IMR-90 (cell line): Measurements from ENCODE around the gene DUS4L. TPM values are rescaled to one million over a fixed set of nuclear protein-coding genes. Genes with fewer than 3 reads are reported as not detected.

Experiments
- ATAC-seq: fragments of 200-7000 bp; cut with Tn5 transposase; 2 replicates; pipeline ENCODE4 v1.9.1; 2020; ENCODE audit warnings: low read depth, mild to moderate bottlenecking, moderate library complexity
- BruUV-seq: library from RNA; stranded (reverse); fragments of 400-500 nt; replicated peaks from 2 replicates; lab custom pipeline; 2021; lab: Mats Ljungman, UMichigan
- CTCF ChIA-PET: fragments of 300-600 bp; formaldehyde crosslinking; extraction: SDS; loops from one replicate; lab custom pipeline; 2021; ENCODE audit warnings: antibody characterized with exemption; lab: Yijun Ruan, JAX
- POLR2A ChIA-PET: fragments of 300-600 bp; sonication (Branson Sonifier 250); formaldehyde crosslinking; loops from one replicate; lab custom pipeline; 2022; ENCODE audit warnings: antibody characterized with exemption; ENCODE audit not compliant: unreplicated experiment; lab: Charles Lee
- DNase-seq: peaks from one replicate; pipeline ENCODE4 v3.0.0; 2013
- H2AFZ ChIP-seq: replicated peaks from 2 replicates; pipeline ENCODE3; 2013; ENCODE audit warnings: low read length, mild to moderate bottlenecking; ENCODE audit not compliant: poor library complexity
- H2AK5ac ChIP-seq: 2 replicates; pipeline ENCODE4 v1.6.1; 2013; ENCODE audit warnings: low read depth, low read length, inconsistent platforms
- H2AK9ac ChIP-seq: replicated peaks from 2 replicates; pipeline ENCODE3; 2013; ENCODE audit warnings: mild to moderate bottlenecking, low read depth, low read length, moderate library complexity; ENCODE audit not compliant: poor library complexity
- H2BK120ac ChIP-seq: 2 replicates; pipeline ENCODE4 v1.6.1; 2013; ENCODE audit warnings: low read depth, low read length, inconsistent platforms
- H2BK15ac ChIP-seq: 3 replicates; pipeline ENCODE4 v1.6.1; 2013; ENCODE audit warnings: low read depth, low read length, inconsistent platforms
- H2BK20ac ChIP-seq: 2 replicates; pipeline ENCODE4 v1.6.1; 2013; ENCODE audit warnings: low read depth, mild to moderate bottlenecking, inconsistent platforms, low read length, moderate library complexity
- H2BK5ac ChIP-seq: 2 replicates; pipeline ENCODE4 v1.6.1; 2013; ENCODE audit warnings: mild to moderate bottlenecking, low read depth, low read length, inconsistent platforms; ENCODE audit not compliant: poor library complexity, severe bottlenecking
- H3K14ac ChIP-seq: replicated peaks from 2 replicates; pipeline ENCODE4 v1.6.1; 2013; ENCODE audit warnings: low read depth, low read length, inconsistent platforms
- H3K18ac ChIP-seq: 2 replicates; pipeline ENCODE4 v1.6.1; 2013; ENCODE audit warnings: low read depth, low read length, control low read depth
- H3K23ac ChIP-seq: 2 replicates; pipeline ENCODE4 v1.6.1; 2013; ENCODE audit warnings: low read depth, low read length, inconsistent platforms
- H3K27ac ChIP-seq: 2 replicates; pipeline ENCODE4 v1.5.1; 2013; ENCODE audit warnings: mild to moderate bottlenecking, control low read depth, low read length; ENCODE audit not compliant: insufficient read depth
- H3K27me3 ChIP-seq: 2 replicates; pipeline ENCODE4 v1.6.1; 2013; ENCODE audit warnings: low read length; ENCODE audit not compliant: control insufficient read depth, insufficient read depth
- H3K36me3 ChIP-seq: 2 replicates; pipeline ENCODE4 v1.6.1; 2013; ENCODE audit warnings: low read length, mixed read lengths; ENCODE audit not compliant: control insufficient read depth, insufficient read depth
- H3K4ac ChIP-seq: 2 replicates; pipeline ENCODE4 v1.6.1; 2013; ENCODE audit warnings: low read depth, low read length, inconsistent platforms
- H3K4me1 ChIP-seq: 2 replicates; pipeline ENCODE4 v1.6.1; 2013; ENCODE audit warnings: low read length, mixed read lengths; ENCODE audit not compliant: control insufficient read depth, insufficient read depth
- H3K4me2 ChIP-seq: 2 replicates; pipeline ENCODE4 v1.6.1; 2013; ENCODE audit warnings: low read depth, mild to moderate bottlenecking, control low read depth, low read length, moderate library complexity
- H3K4me3 ChIP-seq: 2 replicates; pipeline ENCODE4 v1.5.1; 2013; ENCODE audit warnings: low read depth, mild to moderate bottlenecking, control low read depth, low read length, moderate library complexity; ENCODE audit not compliant: insufficient read depth
- H3K56ac ChIP-seq: 2 replicates; pipeline ENCODE4 v1.6.1; 2013; ENCODE audit warnings: low read length, inconsistent platforms; ENCODE audit not compliant: insufficient read depth; ENCODE audit errors: extremely low read depth
- H3K79me1 ChIP-seq, 2 experiments: 2 replicates each; pipeline ENCODE4 v1.6.1; 2013; ENCODE audit warnings: low read length in 2 of 2, inconsistent platforms in 1 of 2, low read depth in 1 of 2
- H3K9ac ChIP-seq: 2 replicates; pipeline ENCODE4 v1.6.1; 2013; ENCODE audit warnings: low read depth, low read length, control low read depth
- H3K9me1 ChIP-seq: 2 replicates; pipeline ENCODE4 v1.6.1; 2013; ENCODE audit warnings: low read length, inconsistent platforms; ENCODE audit not compliant: insufficient read depth
- H3K9me3 ChIP-seq: 2 replicates; pipeline ENCODE4 v1.6.1; 2013; ENCODE audit warnings: low read length; ENCODE audit not compliant: control insufficient read depth, insufficient read depth
- H4K20me1 ChIP-seq: 2 replicates; pipeline ENCODE4 v1.6.1; 2013; ENCODE audit warnings: low read length, inconsistent platforms; ENCODE audit not compliant: insufficient read depth
- H4K5ac ChIP-seq: 2 replicates; pipeline ENCODE4 v1.6.1; 2013; ENCODE audit warnings: mild to moderate bottlenecking, low read depth, low read length, control low read depth
- H4K8ac ChIP-seq, 2 experiments: 2 replicates each; pipeline ENCODE4 v1.6.1; 2013; ENCODE audit warnings: low read depth in 2 of 2, low read length in 2 of 2, control low read depth in 1 of 2, inconsistent platforms in 1 of 2
- H4K91ac ChIP-seq: 2 replicates; pipeline ENCODE4 v1.6.1; 2013; ENCODE audit warnings: low read depth, low read length, inconsistent platforms; ENCODE audit not compliant: insufficient read depth
- BHLHE40 ChIP-seq: fragments of 150-350 bp; IDR thresholded peaks from 2 replicates; pipeline ENCODE4 v1.6.1; 2016; ENCODE audit warnings: mild to moderate bottlenecking, low read depth, low read length
- CEBPB ChIP-seq: IDR thresholded peaks from 2 replicates; pipeline ENCODE4 v1.6.1; 2012; ENCODE audit warnings: low read depth, low read length, improper control_type of control experiment
- CHD1 ChIP-seq: IDR thresholded peaks from 2 replicates; pipeline ENCODE4 v1.6.1; 2012; ENCODE audit warnings: low read depth, low read length, improper control_type of control experiment
- FOS ChIP-seq: fragments of 150-350 bp; IDR thresholded peaks from 2 replicates; pipeline ENCODE4 v1.6.1; 2016; ENCODE audit warnings: low read depth, low read length
- MAFK ChIP-seq: IDR thresholded peaks from 2 replicates; pipeline ENCODE4 v1.6.1; 2012; ENCODE audit warnings: low read depth, low read length, improper control_type of control experiment
- MAZ ChIP-seq: IDR thresholded peaks from 2 replicates; pipeline ENCODE4 v1.6.1; 2012; ENCODE audit warnings: low read depth, mild to moderate bottlenecking, low read length, improper control_type of control experiment, moderate library complexity, borderline replicate concordance
- MXI1 ChIP-seq: IDR thresholded peaks from 2 replicates; pipeline ENCODE4 v1.6.1; 2012; ENCODE audit warnings: low read depth, mild to moderate bottlenecking, low read length, moderate library complexity, borderline replicate concordance
- NFE2L2 ChIP-seq: fragments of 150-350 bp; IDR thresholded peaks from 2 replicates; pipeline ENCODE4 v1.6.1; 2016; ENCODE audit warnings: low read depth, mild to moderate bottlenecking, low read length
- POLR2A ChIP-seq: IDR thresholded peaks from 2 replicates; pipeline ENCODE4 v1.6.1; 2012; ENCODE audit warnings: mild to moderate bottlenecking, low read depth, low read length
- RAD21 ChIP-seq: IDR thresholded peaks from 2 replicates; pipeline ENCODE4 v1.6.1; 2012; ENCODE audit warnings: low read length, improper control_type of control experiment
- RCOR1 ChIP-seq: IDR thresholded peaks from 2 replicates; pipeline ENCODE4 v1.6.1; 2012; ENCODE audit warnings: mild to moderate bottlenecking, low read length, improper control_type of control experiment; ENCODE audit not compliant: insufficient replicate concordance
- RFX5 ChIP-seq: IDR thresholded peaks from 2 replicates; pipeline ENCODE4 v1.8.0; 2012; ENCODE audit warnings: low read depth, mild to moderate bottlenecking, low read length, moderate library complexity
- SMC3 ChIP-seq: fragments of 150-350 bp; IDR thresholded peaks from 2 replicates; pipeline ENCODE4 v1.6.1; 2016; ENCODE audit warnings: low read depth, mild to moderate bottlenecking, antibody characterized with exemption, low read length, moderate library complexity
- WGBS, 2 experiments: methylation state at CpG; one replicate each; pipeline versions ENCODE4 v1.1.5 to v1.1.7; 2013; ENCODE audit warnings: missing lambda C conversion rate in 2 of 2; ENCODE audit not compliant: insufficient read length in 1 of 2; ENCODE audit errors: extremely low coverage in 2 of 2; 5-methylcytosine and 5-hydroxymethylcytosine counted together
- dilution Hi-C: fragments of 300-500 bp; cut with HindIII; formaldehyde crosslinking; loops from one replicate; pipeline ENCODE4 v1.14.3; 2018; ENCODE audit warnings: low sequenced_read_pairs; ENCODE audit not compliant: unreplicated experiment
- in situ Hi-C: fragments of 300-500 bp; cut with MboI; formaldehyde crosslinking; loops from 3 replicates; pipeline ENCODE4 v1.14.3; 2019; ENCODE audit warnings: low sequenced_read_pairs, inconsistent platforms, mixed read lengths
- intact Hi-C: fragments of 100-400 bp; cut with micrococcal nuclease; formaldehyde crosslinking; loops from 2 replicates; pipeline ENCODE4 v1.10.0; 2022
- polyA plus RNA-seq, 3 experiments: library from polyadenylated mRNA; depleted of rRNA; stranded (reverse); fragments of >200 nt; gene quantifications; 2 replicates each; pipeline ENCODE4 v1.2.3, GENCODE V29; 2012; ENCODE audit warnings: low replicate concordance in 1 of 3
- total RNA-seq: library from RNA; depleted of rRNA; stranded (reverse); fragments of >200 nt; gene quantifications from 2 replicates; pipeline ENCODE4 v1.2.3, GENCODE V29; 2012
- TF ChIP-seq, protein P1 (sequence below): fragments of 150-350 bp; IDR thresholded peaks from 2 replicates; pipeline ENCODE4 v1.6.1; 2016; ENCODE audit warnings: low read depth, mild to moderate bottlenecking, low read length, moderate library complexity, borderline replicate concordance
- TF ChIP-seq, protein P2 (sequence below): conservative IDR thresholded peaks from 2 replicates; pipeline ENCODE4 v1.5.1; 2012; ENCODE audit warnings: mild to moderate bottlenecking, low read depth, low read length, improper control_type of control experiment
- TF ChIP-seq, protein P3 (sequence below): fragments of 150-350 bp; IDR thresholded peaks from 2 replicates; pipeline ENCODE4 v1.6.1; 2017; ENCODE audit warnings: mild to moderate bottlenecking, antibody characterized with exemption, low read length, low read depth

DUS4L gene
- total and polyA plus RNA-seq, 2 of the 4 experiments (the other 2 are of a cell fraction): 4.2 to 6.6 TPM

DNA sequence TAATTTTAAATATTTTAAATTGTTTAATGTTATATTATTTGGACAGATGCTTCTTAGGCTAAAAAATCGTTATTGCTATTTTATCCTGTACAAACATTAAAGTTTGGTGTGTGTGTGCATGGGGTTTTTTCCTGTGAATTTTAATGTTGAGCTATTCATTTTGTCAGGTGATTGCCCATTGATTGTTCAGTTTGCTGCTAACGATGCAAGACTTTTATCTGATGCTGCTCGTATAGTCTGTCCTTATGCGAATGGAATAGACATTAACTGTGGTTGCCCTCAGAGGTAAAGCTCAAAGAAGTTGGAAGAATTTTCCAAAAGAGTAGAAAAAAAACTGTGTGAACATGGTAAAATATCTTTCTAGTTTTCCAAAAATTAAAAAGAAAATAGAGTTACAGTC is 9.8 kb downstream of the DUS4L start:
- Histone ChIP-seq H4K5ac (no peak overlapping the region), H2BK20ac (no peak overlapping the region), H3K56ac (no peak overlapping the region), H3K27me3 (no peaks in the 10 kb centered on the region), H4K20me1 (no peaks in the 10 kb centered on the region), H3K14ac (no peak overlapping the region), H3K79me1 (peaks cover 0 to 3% of the 10 kb centered on the region in 2 experiments; a peak in 2 of 4 replicates), H3K23ac (no peak overlapping the region), H2BK5ac (no peak overlapping the region), H4K8ac (no peak overlapping the region), H3K9ac (no peak overlapping the region), H3K4ac (no peak overlapping the region), H3K4me1 (no peaks in the 10 kb centered on the region), H2AK9ac (no peak overlapping the region), H4K91ac (no peak overlapping the region), H2BK15ac (no peak overlapping the region), H3K4me2 (no peak overlapping the region), H3K9me1 (no peaks in the 10 kb centered on the region), H2AFZ (no peak overlapping the region), H3K36me3 (peaks cover 3% of the 10 kb centered on the region; the same call in 1 of the 2 replicates), H3K27ac (no peak overlapping the region), H3K9me3 (no peaks in the 10 kb centered on the region), H3K4me3 (no peak overlapping the region), H3K18ac (no peak overlapping the region), H2BK120ac (no peak overlapping the region), H2AK5ac (no peak overlapping the region)
- DNase-seq: no peak
- in situ Hi-C loops: no loop called here
- ATAC-seq: no peak
- intact Hi-C loops: no loop called here
- ChIA-PET POLR2A (no interaction called here), CTCF (interaction anchor here (1.0 kb wide), 1 partner anchor 138 kb away, joined by 4 read pairs; no protein-coding TSS in a partner anchor)
- 94% methylated on average over 3 of the region's 4 CpGs; no CpG with 5 or more reads in 1 of the 2 experiments for WGBS, 2 experiments
- dilution Hi-C loops: no loop called here
- no peak for TF ChIP-seq NFE2L2
- TF ChIP-seq RAD21: no peak
- no peak for TF ChIP-seq MAFK
- TF ChIP-seq SMC3: no peak
- TF ChIP-seq RCOR1: no peak
- TF ChIP-seq, protein P1, sequence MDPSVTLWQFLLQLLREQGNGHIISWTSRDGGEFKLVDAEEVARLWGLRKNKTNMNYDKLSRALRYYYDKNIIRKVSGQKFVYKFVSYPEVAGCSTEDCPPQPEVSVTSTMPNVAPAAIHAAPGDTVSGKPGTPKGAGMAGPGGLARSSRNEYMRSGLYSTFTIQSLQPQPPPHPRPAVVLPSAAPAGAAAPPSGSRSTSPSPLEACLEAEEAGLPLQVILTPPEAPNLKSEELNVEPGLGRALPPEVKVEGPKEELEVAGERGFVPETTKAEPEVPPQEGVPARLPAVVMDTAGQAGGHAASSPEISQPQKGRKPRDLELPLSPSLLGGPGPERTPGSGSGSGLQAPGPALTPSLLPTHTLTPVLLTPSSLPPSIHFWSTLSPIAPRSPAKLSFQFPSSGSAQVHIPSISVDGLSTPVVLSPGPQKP: no peak
- TF ChIP-seq BHLHE40: no peak
- no peak for TF ChIP-seq CEBPB
- no peak for TF ChIP-seq MXI1
- TF ChIP-seq, protein P2, sequence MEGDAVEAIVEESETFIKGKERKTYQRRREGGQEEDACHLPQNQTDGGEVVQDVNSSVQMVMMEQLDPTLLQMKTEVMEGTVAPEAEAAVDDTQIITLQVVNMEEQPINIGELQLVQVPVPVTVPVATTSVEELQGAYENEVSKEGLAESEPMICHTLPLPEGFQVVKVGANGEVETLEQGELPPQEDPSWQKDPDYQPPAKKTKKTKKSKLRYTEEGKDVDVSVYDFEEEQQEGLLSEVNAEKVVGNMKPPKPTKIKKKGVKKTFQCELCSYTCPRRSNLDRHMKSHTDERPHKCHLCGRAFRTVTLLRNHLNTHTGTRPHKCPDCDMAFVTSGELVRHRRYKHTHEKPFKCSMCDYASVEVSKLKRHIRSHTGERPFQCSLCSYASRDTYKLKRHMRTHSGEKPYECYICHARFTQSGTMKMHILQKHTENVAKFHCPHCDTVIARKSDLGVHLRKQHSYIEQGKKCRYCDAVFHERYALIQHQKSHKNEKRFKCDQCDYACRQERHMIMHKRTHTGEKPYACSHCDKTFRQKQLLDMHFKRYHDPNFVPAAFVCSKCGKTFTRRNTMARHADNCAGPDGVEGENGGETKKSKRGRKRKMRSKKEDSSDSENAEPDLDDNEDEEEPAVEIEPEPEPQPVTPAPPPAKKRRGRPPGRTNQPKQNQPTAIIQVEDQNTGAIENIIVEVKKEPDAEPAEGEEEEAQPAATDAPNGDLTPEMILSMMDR: no peak
- TF ChIP-seq, protein P3, sequence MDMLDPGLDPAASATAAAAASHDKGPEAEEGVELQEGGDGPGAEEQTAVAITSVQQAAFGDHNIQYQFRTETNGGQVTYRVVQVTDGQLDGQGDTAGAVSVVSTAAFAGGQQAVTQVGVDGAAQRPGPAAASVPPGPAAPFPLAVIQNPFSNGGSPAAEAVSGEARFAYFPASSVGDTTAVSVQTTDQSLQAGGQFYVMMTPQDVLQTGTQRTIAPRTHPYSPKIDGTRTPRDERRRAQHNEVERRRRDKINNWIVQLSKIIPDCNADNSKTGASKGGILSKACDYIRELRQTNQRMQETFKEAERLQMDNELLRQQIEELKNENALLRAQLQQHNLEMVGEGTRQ: no peak
- no peak for TF ChIP-seq MAZ
- no peak for TF ChIP-seq POLR2A
- no peak for TF ChIP-seq RFX5
- TF ChIP-seq FOS: no peak
- no peak for TF ChIP-seq CHD1
- no TSS peak for BruUV-seq
